ENCODE data around the gene ME1.

- TF ChIP-seq CTCF (CRISPR knock-in tag; IDR thresholded peaks at IDR 0.05) (no peak), ZNF574 (CRISPR knock-in tag; IDR thresholded peaks at IDR 0.05) (no peak), REST (IDR thresholded peaks at IDR 0.05; ENCODE audit: borderline replicate concordance in 1 of 2, low read depth in 1 of 2, low read length in 2 of 2) (no peak), NR2C2 (CRISPR knock-in tag; IDR thresholded peaks at IDR 0.05; ENCODE audit: borderline replicate concordance) (no peak), GABPA (IDR thresholded peaks at IDR 0.05; ENCODE audit: low read depth, low read length) (no peak), GABPA (CRISPR knock-in tag; IDR thresholded peaks at IDR 0.05; ENCODE audit: low read depth) (no peak), TFDP1 (CRISPR knock-in tag; IDR thresholded peaks at IDR 0.05; ENCODE audit: borderline replicate concordance) (no peak), ZBTB3 (CRISPR knock-in tag; IDR thresholded peaks at IDR 0.05; ENCODE audit: borderline replicate concordance, low read depth) (no peak), EZH2 (conservative IDR thresholded peaks at IDR 0.05; ENCODE audit: low read depth, low read length) (no peak)
These were observed 261.3 kb downstream of the ME1 start for GRCh38 chr6:83169511-83169910.
